IPS-11a (cell line): ENCODE data around the gene CAMK1D.

ENCODE experiments used
- H3K4me3 ChIP-seq: one replicate; pipeline ENCODE4 v1.5.1; 2013; ENCODE audit warnings: low read depth, low read length, control low read depth

Gene CAMK1D

GRCh38 chr10:12510984-12511383 is 161.6 kb downstream of the CAMK1D start:
- no peak overlapping the region for H3K4me3 ChIP-seq

GRCh38 chr10:12511651-12512050 is 162.3 kb downstream of the CAMK1D start:
- no peak overlapping the region for H3K4me3 ChIP-seq

DNA sequence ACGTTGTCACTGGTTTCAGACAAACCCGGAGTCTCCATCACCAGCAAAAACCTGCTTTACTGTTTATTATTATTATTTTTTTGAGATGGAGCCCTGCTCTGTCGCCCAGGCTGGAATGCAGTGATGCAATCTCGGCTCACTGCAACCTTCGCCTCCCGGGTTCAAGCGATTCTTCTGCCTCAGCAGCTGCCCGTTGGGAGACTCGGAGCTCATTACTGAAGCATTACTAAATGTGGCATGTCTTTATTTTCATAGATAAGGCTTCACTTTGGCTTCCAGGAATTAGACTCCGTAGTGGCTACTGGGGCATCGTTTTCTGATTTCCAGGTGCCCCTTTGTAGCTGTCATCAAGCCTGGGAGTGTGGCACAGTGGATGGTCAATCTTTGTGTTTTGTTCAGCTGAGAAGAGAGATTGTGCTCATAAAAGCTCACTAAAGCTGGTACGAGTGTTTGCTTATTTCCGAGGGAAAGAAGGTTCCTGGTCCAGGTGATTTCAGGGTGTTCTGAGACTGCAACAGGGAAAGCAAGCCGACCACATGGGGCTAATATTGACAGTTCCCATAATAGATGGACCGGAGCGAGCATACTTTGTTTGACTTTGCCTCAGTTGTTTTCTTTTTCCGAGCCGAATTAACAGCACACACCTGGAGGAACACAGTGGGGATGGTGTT is 163.1 kb downstream of the CAMK1D start:
- no peak overlapping the region for H3K4me3 ChIP-seq

GRCh38 chr10:12513003-12513365 is 163.6 kb downstream of the CAMK1D start:
- no peak overlapping the region for H3K4me3 ChIP-seq

GRCh38 chr10:12513775-12514673 is 164.7 kb downstream of the CAMK1D start:
- H3K4me3 ChIP-seq, result no peak overlapping the region

GRCh38 chr10:12518024-12518423 is 168.7 kb downstream of the CAMK1D start:
- no peak overlapping the region for H3K4me3 ChIP-seq

DNA sequence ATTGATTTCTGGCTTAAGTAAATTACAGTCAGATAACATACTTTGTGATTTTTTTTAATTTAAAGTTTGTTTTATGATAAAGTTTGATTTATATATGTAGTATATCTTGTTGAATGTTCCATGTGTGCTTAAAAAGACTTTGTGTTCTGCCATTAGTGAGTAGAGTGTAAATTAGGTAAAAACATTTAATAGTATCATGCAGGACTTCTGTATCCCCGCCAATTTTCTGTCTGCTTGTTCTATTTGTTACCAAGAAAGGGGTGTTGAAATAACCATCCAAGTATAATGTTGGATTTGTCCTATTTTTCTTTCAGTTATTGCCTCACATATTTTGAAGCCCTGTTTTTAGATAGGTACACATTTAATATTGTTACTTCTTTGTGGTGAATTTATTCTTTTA is 172.1 kb downstream of the CAMK1D start:
- no peak overlapping the region for H3K4me3 ChIP-seq

DNA sequence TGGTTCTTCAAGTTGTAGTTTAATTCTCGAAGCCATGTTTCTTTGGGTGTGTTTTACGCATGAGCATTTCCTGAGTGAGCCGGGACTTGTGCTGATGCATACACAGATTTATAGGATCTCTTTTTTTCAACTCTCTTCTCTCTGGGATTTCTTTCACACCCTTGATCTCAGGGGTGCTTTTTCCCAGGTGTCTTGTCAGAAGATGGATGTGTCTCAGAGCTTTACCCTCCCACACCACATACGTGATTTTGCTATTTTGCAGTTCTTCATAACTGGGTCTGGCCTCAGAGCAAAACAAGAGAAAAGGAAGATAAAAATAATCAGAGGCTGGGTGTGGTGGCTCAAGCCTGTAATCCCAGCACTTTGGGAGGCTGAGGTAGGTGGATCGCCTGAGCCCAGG is 177.0 kb downstream of the CAMK1D start:
- no peak overlapping the region for H3K4me3 ChIP-seq

- no peak overlapping the region for H3K4me3 ChIP-seq
Measured at GRCh38 chr10:12529976-12530375, 180.6 kb downstream of the CAMK1D start.

- no peak overlapping the region for H3K4me3 ChIP-seq
Measured at GRCh38 chr10:12531305-12532220, 182.2 kb downstream of the CAMK1D start.

DNA sequence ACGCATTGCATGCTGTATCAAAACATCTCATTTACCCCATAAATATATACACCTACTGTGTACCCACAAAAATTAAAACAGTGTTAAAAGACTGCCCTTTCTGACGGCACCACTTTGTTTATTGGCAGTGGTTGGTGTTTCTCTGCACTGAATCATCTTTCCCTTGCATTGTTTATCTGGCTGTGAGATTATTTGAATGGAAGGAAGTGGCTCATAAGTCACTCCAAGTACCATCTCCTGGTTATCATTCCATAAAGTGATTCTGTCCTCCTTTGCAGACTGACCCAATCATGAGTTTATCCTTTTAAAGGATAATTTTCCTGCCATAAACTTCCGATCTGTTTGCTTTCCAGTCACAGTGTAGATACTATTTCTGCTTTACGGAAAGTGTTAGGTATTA is 183.8 kb downstream of the CAMK1D start:
- no peak overlapping the region for H3K4me3 ChIP-seq

- no peak overlapping the region for H3K4me3 ChIP-seq
Measured at GRCh38 chr10:12533723-12534122, 184.4 kb downstream of the CAMK1D start.

DNA sequence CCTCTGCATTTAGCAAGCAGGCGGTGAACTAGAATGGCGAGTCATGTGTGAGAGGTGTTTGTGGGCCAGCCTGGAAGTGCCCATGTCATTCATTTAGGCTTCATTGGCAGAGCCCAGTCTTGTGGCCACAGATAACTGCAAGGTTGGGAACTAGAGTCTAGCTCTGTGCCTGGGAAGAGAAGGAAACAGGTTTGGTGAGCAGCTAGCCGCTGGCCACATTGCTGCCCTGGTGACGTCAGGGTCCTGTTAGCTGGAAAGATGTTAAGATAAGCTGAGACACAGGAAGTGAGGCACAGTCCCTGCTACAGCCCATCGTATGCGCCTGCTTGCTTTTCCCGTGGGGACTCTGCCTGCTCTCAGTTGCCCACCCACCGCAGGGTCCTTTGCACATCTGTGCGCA is 185.5 kb downstream of the CAMK1D start:
- no peak overlapping the region for H3K4me3 ChIP-seq

GRCh38 chr10:12535656-12536055 is 186.3 kb downstream of the CAMK1D start:
- H3K4me3 ChIP-seq, result no peak overlapping the region

DNA sequence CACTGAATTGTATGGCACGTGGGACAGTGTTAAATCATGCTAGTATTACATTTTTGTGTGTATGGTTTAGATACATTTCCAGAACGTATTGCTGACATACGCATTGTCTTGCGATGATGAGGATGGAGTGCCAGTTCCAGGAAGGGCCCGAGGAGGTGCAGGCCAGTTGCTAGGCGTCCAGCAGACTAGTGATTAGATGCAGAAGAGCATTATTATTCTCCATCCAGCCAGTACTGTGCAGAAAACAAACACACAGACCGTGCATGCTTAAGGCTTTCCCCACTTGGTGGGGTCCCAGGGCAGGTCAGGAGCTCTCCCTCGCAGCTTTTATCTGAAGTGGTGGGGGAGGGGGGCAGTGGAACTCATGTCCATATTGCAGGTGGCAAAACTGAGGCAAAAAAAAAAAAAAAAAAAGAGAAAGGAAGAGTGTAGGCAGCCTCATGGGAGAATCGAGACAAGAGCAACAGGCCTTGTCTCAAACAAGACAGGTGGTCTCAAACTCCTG is 189.2 kb downstream of the CAMK1D start:
- no peak overlapping the region for H3K4me3 ChIP-seq

DNA sequence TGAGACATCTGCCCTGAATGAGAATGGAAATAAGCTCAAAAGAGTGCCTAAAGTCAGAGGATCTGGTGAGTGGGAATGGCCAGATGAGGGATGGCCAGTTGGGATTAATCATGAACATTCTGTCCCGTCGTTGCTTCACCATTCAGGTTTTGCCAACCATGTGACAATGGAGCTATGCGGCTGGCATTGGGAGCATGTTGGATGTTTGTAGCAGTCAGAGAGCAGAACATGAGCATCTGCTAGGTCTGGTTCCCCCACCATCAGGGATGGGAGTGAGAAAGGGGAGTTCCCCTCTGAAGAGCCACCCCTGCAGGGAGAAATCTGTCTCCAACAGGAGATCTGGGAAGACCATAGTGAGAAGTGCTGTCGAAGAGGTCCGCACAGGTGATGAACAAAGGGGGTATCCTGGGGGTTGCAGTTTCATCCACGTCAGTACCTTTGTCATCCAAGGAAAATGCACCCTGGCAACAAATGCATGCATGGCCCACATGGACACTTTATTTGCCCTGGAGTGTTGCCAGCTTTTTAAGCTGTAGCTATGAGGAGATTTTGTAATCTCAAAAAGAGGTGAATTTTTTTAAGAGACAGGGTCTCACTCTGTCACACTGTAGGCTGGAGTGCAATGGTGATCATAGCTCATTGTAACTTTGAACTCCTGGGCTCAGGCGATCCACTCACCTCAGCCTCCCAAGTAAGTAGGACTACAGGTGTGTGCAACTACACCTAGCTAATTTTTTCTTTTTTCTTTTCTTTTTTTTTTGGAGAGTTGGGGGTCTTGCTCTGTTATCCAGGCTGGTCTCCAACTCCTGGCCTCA is 190.2 kb downstream of the CAMK1D start:
- no peak overlapping the region for H3K4me3 ChIP-seq

DNA sequence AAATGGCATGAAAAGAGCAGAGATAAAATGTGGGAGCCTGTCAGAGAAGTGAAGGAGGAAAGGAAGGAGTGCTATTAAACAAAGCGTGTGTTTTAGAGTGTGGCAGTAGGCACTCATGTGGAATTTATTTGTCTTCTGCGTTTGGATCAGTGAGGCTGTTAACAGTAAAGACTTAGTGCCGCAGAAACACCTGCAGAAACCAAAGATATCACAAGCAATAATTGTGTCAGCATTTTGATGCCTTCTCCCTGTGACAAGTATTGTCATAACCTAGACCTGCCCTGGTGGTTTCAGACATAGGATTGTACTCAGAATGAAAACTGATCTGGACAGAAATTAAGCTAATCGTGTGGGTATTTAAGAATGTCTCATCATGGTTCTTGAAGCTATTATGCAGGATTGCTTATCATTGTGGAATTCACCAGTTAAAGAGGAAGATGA is 191.0 kb downstream of the CAMK1D start:
- H3K4me3 ChIP-seq, result no peak overlapping the region

- no peak overlapping the region for H3K4me3 ChIP-seq
Measured at GRCh38 chr10:12541446-12542067, 192.2 kb downstream of the CAMK1D start.

GRCh38 chr10:12542133-12542670 is 192.9 kb downstream of the CAMK1D start:
- no peak overlapping the region for H3K4me3 ChIP-seq
